Common myeloid progenitor, CD34-positive (primary cell): Measurements from ENCODE around the gene CEP112.
A peak's percentile ranks its signal among the peaks of the same experiment; 100 is the strongest.

Experiments used
- CTCF ChIA-PET: fragments of 350-600 bp; sonication (Branson Sonifier 250); formaldehyde crosslinking; loops from one replicate; lab custom pipeline; 2021; ENCODE audit warnings: antibody characterized with exemption; lab: Charles Lee
- POLR2A ChIA-PET: fragments of 350-600 bp; sonication (Branson Sonifier 250); formaldehyde crosslinking; loops from one replicate; lab custom pipeline; 2021; ENCODE audit warnings: antibody characterized with exemption; lab: Charles Lee
- DNase-seq, 3 donors: peaks; one replicate each; pipeline versions ENCODE4 v3.0.0 to v3.0.0-alpha.2; 2013
- H3K27ac ChIP-seq, 2 experiments: 1 replicate in 1 of 2; 2 replicates in 1 of 2; pipeline ENCODE4 v1.7.0; 2013; ENCODE audit warnings: inconsistent platforms in 2 of 2, low read length in 2 of 2, mild to moderate bottlenecking in 2 of 2, low read depth in 1 of 2, moderate library complexity in 1 of 2; ENCODE audit not compliant: severe bottlenecking in 2 of 2, insufficient read depth in 1 of 2, poor library complexity in 1 of 2
- H3K27me3 ChIP-seq, 5 experiments: replicated peaks in 2 of 5; 1 replicate in 3 of 5; 2 replicates in 2 of 5; pipeline versions ENCODE4 v1.6.1 to v1.7.0; 2013; ENCODE audit warnings: low read length in 4 of 5, mild to moderate bottlenecking in 2 of 5, moderate library complexity in 2 of 5, inconsistent platforms in 1 of 5; ENCODE audit not compliant: insufficient read depth in 5 of 5, control insufficient read depth in 4 of 5
- H3K36me3 ChIP-seq, 4 experiments: 1 replicate in 2 of 4; 2 replicates in 2 of 4; pipeline versions ENCODE4 v1.6.1 to v1.7.0; 2013; ENCODE audit warnings: low read length in 3 of 4, control low read depth in 1 of 4, mild to moderate bottlenecking in 1 of 4; ENCODE audit not compliant: control insufficient read depth in 4 of 4, insufficient read depth in 4 of 4
- H3K4me1 ChIP-seq, 4 experiments: 1 replicate in 3 of 4; 2 replicates in 1 of 4; pipeline versions ENCODE4 v1.6.1 to v1.7.1; 2013; ENCODE audit warnings: low read length in 3 of 4, mild to moderate bottlenecking in 3 of 4, control low read depth in 1 of 4, inconsistent platforms in 1 of 4, moderate library complexity in 1 of 4; ENCODE audit not compliant: control insufficient read depth in 4 of 4, insufficient read depth in 4 of 4; ENCODE audit errors: control extremely low read depth in 1 of 4
- H3K4me3 ChIP-seq, 7 experiments: 1 replicate in 4 of 7; 2 replicates in 3 of 7; pipeline versions ENCODE4 v1.5.1 to v1.7.0; 2013; ENCODE audit warnings: mild to moderate bottlenecking in 7 of 7, low read length in 6 of 7, moderate library complexity in 6 of 7, inconsistent platforms in 2 of 7, low read depth in 2 of 7, control low read depth in 1 of 7; ENCODE audit not compliant: insufficient read depth in 4 of 7, control insufficient read depth in 1 of 7; ENCODE audit errors: extremely low read depth in 1 of 7
- H3K9me3 ChIP-seq, 5 experiments: 1 replicate in 4 of 5; 2 replicates in 1 of 5; pipeline versions ENCODE4 v1.6.1 to v1.7.1; 2013; ENCODE audit warnings: low read length in 4 of 5, mild to moderate bottlenecking in 2 of 5, inconsistent platforms in 1 of 5, low read depth in 1 of 5, moderate library complexity in 1 of 5; ENCODE audit not compliant: control insufficient read depth in 4 of 5, insufficient read depth in 2 of 5; ENCODE audit errors: control extremely low read depth in 1 of 5
- WGBS: methylation state at CpG from one replicate; pipeline ENCODE4 v1.1.5; 2013; ENCODE audit not compliant: insufficient coverage; 5-methylcytosine and 5-hydroxymethylcytosine counted together

The CEP112 gene

GRCh38 chr17:66032082-66032712 lies 159.7 kb downstream of the CEP112 start:
- ChIA-PET POLR2A (no interaction called here), CTCF (no interaction called here)
- H3K4me1 ChIP-seq, result no peaks in the 10 kb centered on the region
- DNase-seq, result no peak
- WGBS, result 100% methylated on average over 1 of the region's 2 CpGs
- H3K9me3 ChIP-seq, result peaks cover 0 to 4% (median 0%) of the 10 kb centered on the region in 5 experiments
- no peaks in the 10 kb centered on the region for H3K27me3 ChIP-seq
- H3K4me3 ChIP-seq, result no peak overlapping the region
- no peaks in the 10 kb centered on the region for H3K36me3 ChIP-seq
- no peak overlapping the region for H3K27ac ChIP-seq

GRCh38 chr17:66025551-66025950 lies 166.4 kb downstream of the CEP112 start:
- Histone ChIP-seq H3K4me1 (no peaks in the 10 kb centered on the region), H3K9me3 (peaks cover 0 to 34% (median 8%) of the 10 kb centered on the region in 5 experiments), H3K27me3 (no peaks in the 10 kb centered on the region), H3K4me3 (no peak overlapping the region), H3K36me3 (no peaks in the 10 kb centered on the region), H3K27ac (no peak overlapping the region)
- DNase-seq, result no peak
- ChIA-PET CTCF (no interaction called here), POLR2A (no interaction called here)

- no peaks in the 10 kb centered on the region for H3K27me3 ChIP-seq
- H3K4me3 ChIP-seq, result no peak overlapping the region
- peaks cover 0 to 34% (median 8%) of the 10 kb centered on the region in 5 experiments for H3K9me3 ChIP-seq
- 100% methylated on average over 1 of the region's 3 CpGs for WGBS
- no peak overlapping the region for H3K27ac ChIP-seq
- peaks cover 0 to 4% (median 0%) of the 10 kb centered on the region in 4 experiments for H3K4me1 ChIP-seq
- no peaks in the 10 kb centered on the region for H3K36me3 ChIP-seq
- DNase-seq, result no peak
- POLR2A ChIA-PET, result no interaction called here
- CTCF ChIA-PET, result no interaction called here
These were observed 170.2 kb downstream of the CEP112 start for GRCh38 chr17:66021757-66022156.

- POLR2A ChIA-PET, result no interaction called here
- Histone ChIP-seq H3K9me3 (peaks cover 0 to 23% (median 8%) of the 10 kb centered on the region in 5 experiments), H3K27me3 (no peaks in the 10 kb centered on the region), H3K4me1 (peaks cover 0 to 4% (median 0%) of the 10 kb centered on the region in 4 experiments), H3K4me3 (no peak overlapping the region), H3K27ac (no peak overlapping the region), H3K36me3 (no peaks in the 10 kb centered on the region)
- peak in 2 of 3 donors; percentile 8 to 51 for DNase-seq
- CTCF ChIA-PET, result no interaction called here
- 33% methylated on average over 1 of the region's 2 CpGs for WGBS
These were observed 173.1 kb downstream of the CEP112 start for GRCh38 chr17:66018786-66019185.

GRCh38 chr17:66016231-66016630 lies 175.7 kb downstream of the CEP112 start:
- Histone ChIP-seq H3K4me1 (peaks cover 0 to 4% (median 0%) of the 10 kb centered on the region in 4 experiments), H3K27ac (no peak overlapping the region), H3K36me3 (no peaks in the 10 kb centered on the region), H3K4me3 (no peak overlapping the region), H3K9me3 (peaks cover 0 to 11% (median 3%) of the 10 kb centered on the region in 5 experiments), H3K27me3 (no peaks in the 10 kb centered on the region)
- no peak for DNase-seq
- ChIA-PET POLR2A (no interaction called here), CTCF (no interaction called here)
- 64% methylated on average over 3 of the region's 3 CpGs for WGBS

- H3K4me3 ChIP-seq, result no peak overlapping the region
- CTCF ChIA-PET, result no interaction called here
- H3K9me3 ChIP-seq, result peaks cover 0 to 7% (median 1%) of the 10 kb centered on the region in 5 experiments
- no peak overlapping the region for H3K27ac ChIP-seq
- no peaks in the 10 kb centered on the region for H3K27me3 ChIP-seq
- no peak for DNase-seq
- no peaks in the 10 kb centered on the region for H3K4me1 ChIP-seq
- WGBS, result no CpG with 5 or more reads among the region's 1 CpG
- no peaks in the 10 kb centered on the region for H3K36me3 ChIP-seq
- POLR2A ChIA-PET, result no interaction called here
These were observed 183.3 kb downstream of the CEP112 start for GRCh38 chr17:66008680-66009079.

- WGBS, result 100% methylated on average over 1 of the region's 4 CpGs
- no peaks in the 10 kb centered on the region for H3K27me3 ChIP-seq
- no peaks in the 10 kb centered on the region for H3K4me1 ChIP-seq
- ChIA-PET POLR2A (no interaction called here), CTCF (no interaction called here)
- no peak overlapping the region for H3K4me3 ChIP-seq
- H3K27ac ChIP-seq, result no peak overlapping the region
- no peaks in the 10 kb centered on the region for H3K36me3 ChIP-seq
- DNase-seq, result no peak
- H3K9me3 ChIP-seq, result peaks cover 0 to 2% (median 0%) of the 10 kb centered on the region in 5 experiments
These were observed 185.3 kb downstream of the CEP112 start for GRCh38 chr17:66006654-66007053.
